HG03060 (cell line): Measurements from ENCODE around the gene GALE.
A peak's percentile ranks its signal among the peaks of the same experiment; 100 is the strongest.

Experiments used
- ATAC-seq: cut with Tn5 transposase; IDR thresholded peaks from one replicate; pipeline ENCODE4 v1.9.1; 2021; ENCODE audit warnings: low read depth, moderate number of reproducible peaks; ENCODE audit not compliant: unreplicated experiment

The GALE gene

DNA sequence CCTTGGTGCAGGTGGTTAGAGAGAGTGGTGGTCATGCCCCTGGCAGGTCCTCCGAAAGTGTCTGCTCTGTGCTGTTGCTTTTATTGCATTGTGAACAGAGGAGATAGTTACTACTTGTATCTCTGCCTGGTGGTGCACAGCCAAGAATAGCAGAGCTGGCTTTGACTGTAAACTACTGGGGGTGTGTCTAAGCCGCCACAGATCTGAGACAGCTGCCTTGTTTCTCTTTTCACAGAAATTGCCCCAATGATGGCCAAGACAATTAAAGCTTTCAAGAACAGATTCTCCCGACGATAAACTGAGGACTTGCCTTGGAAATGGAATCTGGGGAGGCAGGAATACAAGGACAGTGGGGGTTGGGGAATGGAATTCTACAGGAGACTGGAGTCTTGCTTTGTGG, 41.3 kb downstream of the GALE start:
- ATAC-seq: no peak

DNA sequence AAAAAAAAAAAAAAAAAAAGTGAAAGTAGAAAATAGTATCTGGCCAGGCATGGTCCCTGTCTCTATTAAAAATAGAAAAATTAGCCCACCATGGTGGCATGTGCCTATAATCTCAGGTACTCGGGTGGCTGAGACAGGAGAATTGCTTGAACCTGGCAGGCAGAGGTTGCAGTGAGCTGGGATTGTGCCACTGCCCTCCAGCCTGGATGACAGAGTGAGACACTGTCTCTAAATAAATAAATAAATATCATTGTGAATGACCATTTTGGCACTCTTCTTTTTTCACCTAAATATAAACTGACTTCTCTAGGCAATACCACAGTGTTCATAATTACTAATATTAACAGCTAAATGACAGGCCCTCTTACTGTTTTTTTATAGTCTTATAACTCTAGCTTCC, 42.7 kb downstream of the GALE start:
- ATAC-seq: no peak

GRCh38 chr1:23756676-23757075, 43.9 kb downstream of the GALE start:
- no peak for ATAC-seq

DNA sequence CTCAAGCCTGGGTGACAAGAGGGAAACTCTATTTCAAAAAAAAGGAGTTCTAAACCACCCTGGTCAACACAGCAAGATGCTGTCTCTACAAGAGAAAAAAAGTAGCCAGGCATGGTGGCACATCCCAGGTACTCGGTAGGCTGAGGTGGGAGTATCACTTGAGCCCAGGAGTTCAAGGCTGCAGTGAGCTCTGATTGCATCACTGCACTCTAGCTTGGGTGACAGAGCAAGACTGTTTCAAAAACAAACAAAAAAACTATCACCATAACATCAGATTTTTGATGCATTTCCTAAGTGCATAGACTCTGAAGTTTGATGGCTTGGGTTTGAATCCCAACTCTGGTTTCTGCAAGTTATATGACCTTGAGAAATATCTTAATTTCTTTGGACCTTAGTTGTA, 47.6 kb downstream of the GALE start:
- ATAC-seq: no peak

GRCh38 chr1:23751815-23752200, 48.7 kb downstream of the GALE start:
- no peak for ATAC-seq

- peak; percentile 47 for ATAC-seq
These were observed 49.3 kb downstream of the GALE start for GRCh38 chr1:23751050-23751814.

DNA sequence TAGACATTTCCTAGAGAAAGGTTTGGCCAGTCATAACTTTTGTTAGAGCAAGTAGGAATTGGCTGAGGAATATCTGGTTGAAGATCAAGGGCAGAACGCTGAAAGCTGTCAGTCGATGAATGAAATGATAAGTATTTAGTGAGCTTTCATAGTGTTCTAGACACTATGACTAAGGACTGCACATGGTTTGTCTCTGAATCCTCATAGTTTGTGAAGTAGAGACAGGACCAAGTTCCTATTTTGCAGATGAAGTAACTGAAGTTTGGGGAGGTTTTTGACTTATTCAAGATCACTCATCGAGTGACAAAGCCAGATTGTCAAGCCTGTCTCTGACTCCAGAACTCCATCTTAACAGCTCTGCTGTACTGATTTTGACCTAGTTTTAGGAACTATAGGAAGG, 52.5 kb downstream of the GALE start:
- ATAC-seq: no peak
